ENCODE results near the gene NLK.
"Not testable (repeated sequence)": the region's sequence is repeated elsewhere in the genome, so short reads cannot be mapped to it uniquely, and the experiment has no call there.

The NLK gene

DNA sequence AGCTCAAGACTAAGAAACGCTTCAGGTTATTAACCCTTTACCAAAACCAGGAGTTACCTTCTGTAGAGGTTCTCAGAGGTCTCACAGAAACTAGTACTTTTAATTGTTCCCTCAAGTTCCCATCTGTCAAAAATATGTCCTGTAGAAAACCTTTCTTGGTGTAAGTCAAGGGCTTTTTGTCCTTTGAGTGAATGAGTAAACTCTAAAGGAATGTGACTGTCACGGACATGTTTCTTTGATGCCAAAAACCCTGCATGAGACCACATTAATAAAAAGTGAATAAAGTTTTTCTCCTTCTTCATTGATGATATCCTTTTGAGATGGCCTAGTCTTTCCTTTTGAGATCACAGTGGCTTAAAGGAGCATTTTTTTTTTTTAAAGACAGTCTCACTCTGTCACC is 102.9 kb downstream of the NLK start:
- DNase-seq (ENCODE audit: low read depth in 2 of 2, low spot score in 1 of 2) = no peak

DNA sequence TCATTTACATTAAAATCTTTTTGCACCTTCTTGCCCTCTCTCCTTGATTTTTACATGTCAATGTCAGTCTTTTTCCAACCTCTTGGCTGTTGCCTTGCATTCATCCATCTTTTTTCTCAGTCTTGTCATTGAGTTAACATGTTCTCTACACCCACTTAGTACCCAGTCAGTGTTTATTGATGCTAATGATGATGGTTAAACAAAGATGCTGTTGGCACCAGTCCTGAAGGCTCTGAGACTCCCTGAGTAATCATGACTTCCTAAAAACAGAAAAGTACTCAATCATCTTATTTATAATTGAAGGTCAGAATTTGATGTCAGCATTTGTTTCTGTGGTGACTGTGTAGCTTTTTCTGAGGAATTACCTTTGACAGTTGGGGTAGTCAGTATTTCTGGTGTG is 104.5 kb downstream of the NLK start:
- no peak for DNase-seq (ENCODE audit: low read depth in 2 of 2, low spot score in 1 of 2)

- DNase-seq (ENCODE audit: low read depth in 2 of 2, low spot score in 1 of 2) = no peak
These were observed 108.5 kb downstream of the NLK start for GRCh38 chr17:28151001-28151400.

GRCh38 chr17:28154214-28154613 is 111.7 kb downstream of the NLK start:
- DNase-seq (ENCODE audit: low read depth in 2 of 2, low spot score in 1 of 2) = no peak

DNA sequence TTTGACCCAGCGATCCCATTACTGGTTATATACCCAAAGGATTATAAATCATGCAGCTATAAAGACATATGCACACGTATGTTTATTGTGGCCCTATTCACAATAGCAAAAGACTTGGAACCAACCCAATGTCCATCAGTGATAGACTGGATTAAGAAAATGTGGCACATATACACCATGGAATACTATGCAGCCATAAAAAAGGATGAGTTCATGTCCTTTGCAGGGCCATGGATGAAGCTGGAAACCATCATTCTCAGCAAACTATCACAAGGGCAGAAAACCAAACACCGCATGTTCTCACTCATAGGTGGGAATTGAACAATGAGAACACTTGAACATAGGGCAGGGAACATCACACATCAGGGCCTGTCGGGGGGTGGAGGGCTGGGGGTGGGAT is 112.9 kb downstream of the NLK start:
- DNase-seq (ENCODE audit: low read depth in 2 of 2, low spot score in 1 of 2) = not testable (repeated sequence)

DNA sequence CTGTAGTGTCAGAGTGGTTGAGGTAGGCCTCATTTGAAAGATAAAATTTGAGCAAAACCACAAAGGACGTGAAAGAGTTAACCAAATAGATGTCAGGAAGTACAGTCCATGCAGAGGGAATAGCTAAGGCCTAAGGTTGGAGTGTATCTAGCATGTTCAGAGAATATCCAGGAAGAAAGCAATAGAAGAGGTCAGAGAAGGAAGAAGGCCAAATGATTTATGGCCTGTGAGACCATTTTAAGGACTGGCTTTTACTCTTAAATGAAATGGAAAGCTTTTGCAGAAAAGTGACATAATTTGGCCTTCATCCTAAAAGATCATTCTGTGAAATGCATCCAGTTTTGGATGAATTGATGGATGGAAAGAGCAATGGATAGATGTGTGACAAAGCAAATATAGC is 116.5 kb downstream of the NLK start:
- no peak for DNase-seq (ENCODE audit: low read depth in 2 of 2, low spot score in 1 of 2)

DNA sequence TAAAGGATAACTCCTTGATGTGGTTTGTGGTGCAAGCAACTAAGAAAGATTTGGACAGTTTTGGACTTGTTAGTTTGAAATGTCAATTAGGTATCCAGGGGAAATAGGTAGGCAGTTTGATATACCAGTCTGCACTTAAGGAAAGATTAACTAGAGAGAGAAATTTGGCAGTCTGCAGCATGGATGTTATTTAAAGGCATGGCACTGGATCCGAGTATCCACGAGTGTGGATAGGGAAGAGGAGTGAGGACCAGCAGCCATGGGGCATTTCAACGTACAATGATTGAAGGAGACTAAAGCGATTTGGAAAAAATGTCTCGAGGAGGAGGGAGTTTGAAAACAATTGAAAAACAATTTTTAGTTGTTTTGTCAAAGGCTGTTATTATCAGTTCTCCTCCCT is 117.4 kb downstream of the NLK start:
- no peak for DNase-seq (ENCODE audit: low read depth in 2 of 2, low spot score in 1 of 2)

- no peak for DNase-seq (ENCODE audit: low read depth in 2 of 2, low spot score in 1 of 2)
These were observed 118.1 kb downstream of the NLK start for GRCh38 chr17:28160610-28161009.

GRCh38 chr17:28161311-28161710 is 118.8 kb downstream of the NLK start:
- no peak for DNase-seq (ENCODE audit: low read depth in 2 of 2, low spot score in 1 of 2)

DNA sequence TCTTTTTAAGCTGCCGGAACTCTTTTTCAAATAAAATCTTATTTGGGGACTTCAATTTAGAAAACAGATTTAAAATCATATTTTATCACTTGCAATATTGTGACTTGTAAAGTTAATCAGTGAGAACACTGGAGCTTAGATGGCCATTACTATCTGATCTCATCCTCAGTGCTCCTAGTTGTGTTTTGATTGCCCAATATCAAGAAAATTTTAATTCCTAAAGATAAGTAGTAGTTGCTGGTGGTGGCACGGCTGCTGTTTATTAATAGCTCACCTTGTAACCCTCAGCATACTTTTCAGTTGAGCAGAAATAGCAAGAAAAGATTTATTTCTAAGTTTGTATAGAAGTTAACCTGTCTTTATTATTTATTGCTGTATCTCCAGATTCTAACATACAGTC is 124.0 kb downstream of the NLK start:
- no peak for DNase-seq (ENCODE audit: low read depth in 2 of 2, low spot score in 1 of 2)

GRCh38 chr17:28169621-28170349 is 127.3 kb downstream of the NLK start:
- no peak for DNase-seq (ENCODE audit: low read depth in 2 of 2, low spot score in 1 of 2)

GRCh38 chr17:28170771-28171170 is 128.3 kb downstream of the NLK start:
- no peak for DNase-seq (ENCODE audit: low read depth in 2 of 2, low spot score in 1 of 2)

GRCh38 chr17:28173031-28173561 is 130.6 kb downstream of the NLK start:
- no peak for DNase-seq (ENCODE audit: low read depth in 2 of 2, low spot score in 1 of 2)

GRCh38 chr17:28173801-28174200 is 131.3 kb downstream of the NLK start:
- no peak for DNase-seq (ENCODE audit: low read depth in 2 of 2, low spot score in 1 of 2)

DNA sequence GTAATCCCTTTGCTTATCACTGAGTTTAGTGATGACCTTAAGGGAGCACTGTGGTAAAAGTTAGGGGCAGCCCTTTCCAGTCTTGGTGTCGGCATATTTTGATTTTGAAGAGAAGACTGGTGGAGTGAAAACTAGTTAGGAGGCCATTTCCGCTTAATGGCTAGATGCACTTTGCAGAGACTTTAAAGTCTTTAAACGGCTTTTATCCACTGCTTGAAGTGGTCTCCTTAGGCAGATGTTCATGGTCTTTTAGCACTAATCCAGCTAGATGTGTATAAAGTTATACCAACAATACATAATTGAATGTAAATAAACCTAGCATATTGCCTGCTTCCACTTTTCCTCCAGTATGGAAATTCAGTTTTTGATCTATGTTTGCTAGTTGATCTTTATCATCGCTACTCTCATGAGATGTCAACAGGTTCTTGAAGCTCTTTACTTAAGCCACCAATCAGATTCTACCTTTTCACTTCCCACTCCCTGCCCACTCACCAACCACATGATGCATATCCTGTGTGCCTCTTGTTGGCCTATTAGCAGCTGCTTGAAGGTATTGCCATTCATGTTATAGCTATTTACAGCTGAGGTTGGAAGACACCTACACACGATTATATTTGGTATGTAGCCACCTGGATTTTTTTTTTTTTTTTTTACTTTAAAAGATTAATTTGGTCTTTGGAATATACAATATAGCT is 132.0 kb downstream of the NLK start:
- no peak for DNase-seq (ENCODE audit: low read depth in 2 of 2, low spot score in 1 of 2)

DNA sequence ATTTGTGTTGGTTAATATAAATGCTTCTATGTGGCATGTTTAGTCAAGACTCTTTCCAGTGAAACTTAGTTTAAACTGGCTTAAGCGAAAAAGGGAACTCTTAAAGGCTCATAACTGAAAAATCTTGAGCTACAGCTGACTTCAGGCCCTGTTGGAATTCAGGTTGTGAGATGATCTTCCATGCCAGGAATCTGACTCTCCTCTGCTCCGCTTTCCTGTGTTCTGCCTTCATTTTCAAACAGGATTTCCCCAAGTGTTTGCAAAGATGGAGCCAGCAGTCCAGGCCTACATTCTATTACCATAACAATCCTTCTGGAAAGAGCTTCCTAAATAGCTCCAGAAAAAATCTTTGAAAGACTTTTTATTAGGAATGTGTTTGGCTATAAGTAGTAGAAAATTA is 134.9 kb downstream of the NLK start:
- DNase-seq (ENCODE audit: low read depth in 2 of 2, low spot score in 1 of 2) = no peak

- DNase-seq (ENCODE audit: low read depth in 2 of 2, low spot score in 1 of 2) = no peak
These were observed 136.3 kb downstream of the NLK start for GRCh38 chr17:28178800-28179199.

DNA sequence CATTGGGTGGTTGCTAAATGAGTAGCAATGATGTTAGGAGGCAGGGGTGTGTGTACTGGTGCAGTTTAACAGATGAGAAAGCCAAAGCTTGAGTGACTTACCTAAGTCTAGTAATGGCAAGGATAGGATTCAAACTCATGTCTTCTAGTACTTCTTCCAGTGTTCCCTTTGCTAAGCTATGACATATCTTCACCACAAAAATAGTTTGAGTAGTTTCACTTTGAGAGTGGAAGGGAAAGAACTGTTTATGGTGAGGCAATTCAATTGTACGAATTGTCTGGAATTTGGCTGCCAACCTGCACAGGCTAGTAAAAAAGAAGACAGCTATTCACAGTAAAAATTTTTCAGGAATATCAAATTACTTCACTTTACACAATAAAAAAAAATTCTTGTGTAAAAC is 138.0 kb downstream of the NLK start:
- DNase-seq (ENCODE audit: low read depth in 2 of 2, low spot score in 1 of 2) = no peak

DNA sequence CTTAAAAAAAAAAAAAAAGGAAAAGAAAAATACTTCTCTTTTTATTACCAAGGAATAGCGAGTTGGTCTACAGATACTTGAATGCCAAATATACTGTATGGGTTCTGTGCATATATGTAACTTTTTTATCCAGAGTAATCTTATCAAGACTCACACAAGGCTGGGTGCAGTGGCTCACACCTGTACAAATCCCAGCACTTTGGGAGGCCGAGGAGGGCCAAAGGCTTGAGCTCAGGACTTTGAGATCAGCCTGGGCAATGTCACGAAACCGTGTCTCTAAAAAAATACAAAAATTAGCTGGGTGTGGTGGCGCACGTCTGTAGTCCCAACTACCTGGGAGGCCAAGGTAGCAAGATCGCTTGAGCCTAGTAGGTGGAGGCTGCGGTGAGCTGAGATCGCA is 139.1 kb downstream of the NLK start:
- no peak for DNase-seq (ENCODE audit: low read depth in 2 of 2, low spot score in 1 of 2)

DNA sequence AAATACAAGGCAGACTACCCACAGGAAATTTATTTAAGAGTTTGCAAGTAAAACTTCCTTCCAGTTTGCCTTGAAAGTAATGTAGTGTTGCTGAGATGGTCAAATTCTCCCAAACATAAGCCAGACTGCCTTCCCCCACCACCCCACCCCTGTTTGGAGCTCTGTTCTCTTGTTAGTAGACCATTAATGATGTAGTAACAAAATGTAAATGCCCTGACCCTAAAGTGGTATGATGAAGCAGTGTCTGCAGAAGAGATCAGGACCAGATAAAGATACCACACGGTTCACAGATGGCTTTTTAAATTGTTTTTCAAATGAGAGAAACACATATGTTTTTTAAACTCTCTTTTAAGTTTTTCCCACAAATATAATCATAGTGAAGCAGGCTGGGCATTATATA is 140.1 kb downstream of the NLK start:
- DNase-seq (ENCODE audit: low read depth in 2 of 2, low spot score in 1 of 2) = no peak

DNA sequence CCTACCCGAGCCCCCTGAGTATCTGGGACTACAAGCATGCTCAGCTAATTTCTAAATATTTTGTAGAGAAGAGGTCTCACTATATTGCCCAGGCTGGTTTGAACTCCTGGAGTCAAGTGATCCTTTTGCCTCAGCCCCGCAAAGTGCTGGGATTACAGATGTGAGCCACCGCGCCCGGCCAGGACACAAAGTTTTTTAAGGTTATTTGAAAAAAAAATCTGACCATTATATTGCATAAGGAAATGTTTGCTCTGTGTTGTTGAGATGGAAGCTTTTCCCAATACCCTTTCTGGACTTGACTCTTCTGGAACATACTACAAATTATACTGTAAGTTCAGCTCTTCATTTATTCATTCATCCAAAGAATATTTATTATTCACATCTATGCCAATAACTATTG is 143.2 kb downstream of the NLK start:
- no peak for DNase-seq (ENCODE audit: low read depth in 2 of 2, low spot score in 1 of 2)

DNA sequence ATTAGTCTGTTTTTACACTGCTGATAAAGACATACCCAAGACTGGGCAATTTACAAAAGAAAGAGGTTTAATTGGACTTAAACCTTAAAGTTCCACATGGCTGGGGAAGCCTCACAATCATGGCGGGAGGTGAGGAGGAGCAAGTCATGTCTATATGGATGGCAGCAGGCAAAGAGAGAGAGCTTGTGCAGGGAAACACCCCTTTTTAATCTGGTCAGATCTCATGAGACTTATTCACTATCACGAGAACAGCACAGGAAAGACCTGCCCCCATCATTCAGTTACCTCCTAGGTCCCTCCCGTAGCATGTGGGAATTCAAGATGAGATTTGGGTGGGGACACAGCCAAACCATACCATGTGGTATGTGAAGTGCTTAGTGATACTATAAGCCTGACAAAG is 144.0 kb downstream of the NLK start:
- not testable (repeated sequence) for DNase-seq (ENCODE audit: low read depth in 2 of 2, low spot score in 1 of 2)

DNA sequence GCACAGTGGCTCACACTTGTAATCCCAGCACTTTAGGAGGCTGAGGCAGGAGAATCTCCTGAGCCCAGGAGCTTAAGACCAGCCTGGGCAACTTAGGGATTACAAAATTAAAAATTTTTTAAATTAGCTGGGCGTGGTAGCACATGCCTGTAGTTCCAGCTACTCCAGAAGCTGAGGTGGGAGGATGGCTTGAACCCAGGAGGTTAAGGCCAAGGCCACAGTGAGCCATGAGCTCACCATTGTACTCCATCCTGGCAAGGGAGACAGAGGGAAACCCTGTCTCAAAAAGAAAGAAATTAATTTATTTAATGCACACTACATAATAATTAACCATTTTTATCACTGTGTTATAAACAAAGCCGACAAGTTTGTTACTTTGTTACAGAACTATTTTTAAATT is 145.5 kb downstream of the NLK start:
- no peak for DNase-seq (ENCODE audit: low read depth in 2 of 2, low spot score in 1 of 2)
